Activated naive CD4-positive, alpha-beta T cell treated with anti-CD3 and anti-CD28 coated beads for 36 hours (primary cell): ENCODE results near the gene ECE1. TPM values are rescaled to one million over a fixed set of nuclear protein-coding genes. Genes with fewer than 3 reads are reported as not detected.
"Not testable (repeated sequence)": the region's sequence is repeated elsewhere in the genome, so short reads cannot be mapped to it uniquely, and the experiment has no call there.

Source experiments
- CTCF ChIA-PET: fragments of 350-600 bp; sonication (Branson Sonifier 250); formaldehyde crosslinking; loops from one replicate; lab custom pipeline; 2021; ENCODE audit warnings: antibody characterized with exemption; lab: Charles Lee
- DNase-seq: peaks from one replicate; pipeline ENCODE4 v3.0.0-alpha.2; 2020
- H3K27ac Mint-ChIP-seq: one replicate; pipeline ENCODE4 v1.8.0; 2021; ENCODE audit warnings: mild to moderate bottlenecking, mixed read lengths
- H3K27me3 Mint-ChIP-seq: one replicate; pipeline ENCODE4 v1.8.0; 2021; ENCODE audit warnings: low read depth, mixed read lengths
- H3K36me3 Mint-ChIP-seq: one replicate; pipeline ENCODE4 v1.8.0; 2021; ENCODE audit warnings: low read depth, mixed read lengths
- H3K4me1 Mint-ChIP-seq: one replicate; pipeline ENCODE4 v1.8.0; 2021; ENCODE audit warnings: low read depth, mixed read lengths
- H3K4me3 Mint-ChIP-seq: one replicate; pipeline ENCODE4 v1.8.0; 2021; ENCODE audit warnings: mild to moderate bottlenecking, moderate library complexity, mixed read lengths
- H3K9me3 Mint-ChIP-seq: one replicate; pipeline ENCODE4 v1.8.0; 2021; ENCODE audit warnings: mixed read lengths
- intact Hi-C: fragments of 100-400 bp; cut with micrococcal nuclease; formaldehyde crosslinking; loops from one replicate; pipeline ENCODE4 v1.15.1; 2023
- total RNA-seq, 2 experiments: library from RNA; stranded (reverse); gene quantifications; one replicate each; pipeline ENCODE4 v1.2.3, GENCODE V29; 2021

ECE1 gene
- total RNA-seq, 2 experiments from 2014 or later, result 160 to 166 TPM

- Mint-ChIP-seq H3K27me3 (no peaks in the 10 kb centered on the region), H3K9me3 (no peaks in the 10 kb centered on the region), H3K36me3 (peaks cover 41% of the 10 kb centered on the region), H3K4me3 (no peak overlapping the region), H3K27ac (no peak overlapping the region), H3K4me1 (peaks cover 61% of the 10 kb centered on the region)
- CTCF ChIA-PET, result interaction anchor here (5.8 kb wide), 1 partner anchor 13 kb away, joined by 48 read pairs; no protein-coding TSS in a partner anchor
- DNase-seq, result no peak
- intact Hi-C loops, result no loop called here
These were observed 6.7 kb downstream of the ECE1 start for GRCh38 chr1:21283524-21283923.

GRCh38 chr1:21282020-21282419, 8.2 kb downstream of the ECE1 start:
- H3K27ac Mint-ChIP-seq, H3K9me3 Mint-ChIP-seq, intact Hi-C loops, H3K4me3 Mint-ChIP-seq, H3K27me3 Mint-ChIP-seq, DNase-seq: not testable (repeated sequence)
- CTCF ChIA-PET, result interaction anchor here (0.6 to 5.8 kb wide), 2 partner anchors 11 to 51 kb away, joined by 4 to 48 read pairs; no protein-coding TSS in a partner anchor
- Mint-ChIP-seq H3K4me1 (peaks cover 55% of the 10 kb centered on the region), H3K36me3 (peaks cover 42% of the 10 kb centered on the region)

GRCh38 chr1:21280482-21280881, 9.8 kb downstream of the ECE1 start:
- no peaks in the 10 kb centered on the region for H3K9me3 Mint-ChIP-seq
- no peak for DNase-seq
- no peak overlapping the region for H3K4me3 Mint-ChIP-seq
- peak overlapping the region; percentile 64 for H3K27ac Mint-ChIP-seq
- no peaks in the 10 kb centered on the region for H3K27me3 Mint-ChIP-seq
- H3K4me1 Mint-ChIP-seq, result peaks cover 55% of the 10 kb centered on the region
- CTCF ChIA-PET, result interaction anchor here (1.3 to 5.8 kb wide), 4 partner anchors 10 to 63 kb away, joined by 5 to 48 read pairs (median 7); partner anchors contain the start of gene ECE1
- H3K36me3 Mint-ChIP-seq, result peaks cover 44% of the 10 kb centered on the region
- intact Hi-C loops, result no loop called here

- Mint-ChIP-seq H3K36me3 (peaks cover 41% of the 10 kb centered on the region), H3K27ac (peak overlapping the region; percentile 64), H3K9me3 (no peaks in the 10 kb centered on the region), H3K4me1 (peaks cover 53% of the 10 kb centered on the region), H3K4me3 (peak overlapping the region; percentile 3), H3K27me3 (no peaks in the 10 kb centered on the region)
- no peak for DNase-seq
- CTCF ChIA-PET, result interaction anchor here (0.6 to 5.8 kb wide), 7 partner anchors 9 to 88 kb away, joined by 3 to 48 read pairs (median 5); partner anchors contain the start of gene ECE1
- intact Hi-C loops, result no loop called here
These were observed 10.2 kb downstream of the ECE1 start for GRCh38 chr1:21280011-21280471.

- CTCF ChIA-PET, result interaction anchor here (0.6 to 5.8 kb wide), 8 partner anchors 8 to 88 kb away, joined by 3 to 48 read pairs (median 4); partner anchors contain the start of gene ECE1
- peak overlapping the region; percentile 64 for H3K27ac Mint-ChIP-seq
- peaks cover 54% of the 10 kb centered on the region for H3K4me1 Mint-ChIP-seq
- intact Hi-C loops, result no loop called here
- H3K27me3 Mint-ChIP-seq, result no peaks in the 10 kb centered on the region
- H3K9me3 Mint-ChIP-seq, result no peaks in the 10 kb centered on the region
- no peak overlapping the region for H3K4me3 Mint-ChIP-seq
- H3K36me3 Mint-ChIP-seq, result peaks cover 41% of the 10 kb centered on the region
- DNase-seq, result no peak
These were observed 11.1 kb downstream of the ECE1 start for GRCh38 chr1:21278860-21279845.

- no peak for DNase-seq
- Mint-ChIP-seq H3K36me3 (peaks cover 39% of the 10 kb centered on the region), H3K27ac (peak overlapping the region; percentile 18), H3K27me3 (no peaks in the 10 kb centered on the region), H3K4me3 (no peak overlapping the region), H3K9me3 (no peaks in the 10 kb centered on the region), H3K4me1 (peaks cover 47% of the 10 kb centered on the region)
- intact Hi-C loops, result no loop called here
- CTCF ChIA-PET, result interaction anchor here (0.6 to 5.8 kb wide), 2 partner anchors 8 to 55 kb away, joined by 3 to 48 read pairs; no protein-coding TSS in a partner anchor
These were observed 11.9 kb downstream of the ECE1 start for GRCh38 chr1:21278208-21278859.

DNA sequence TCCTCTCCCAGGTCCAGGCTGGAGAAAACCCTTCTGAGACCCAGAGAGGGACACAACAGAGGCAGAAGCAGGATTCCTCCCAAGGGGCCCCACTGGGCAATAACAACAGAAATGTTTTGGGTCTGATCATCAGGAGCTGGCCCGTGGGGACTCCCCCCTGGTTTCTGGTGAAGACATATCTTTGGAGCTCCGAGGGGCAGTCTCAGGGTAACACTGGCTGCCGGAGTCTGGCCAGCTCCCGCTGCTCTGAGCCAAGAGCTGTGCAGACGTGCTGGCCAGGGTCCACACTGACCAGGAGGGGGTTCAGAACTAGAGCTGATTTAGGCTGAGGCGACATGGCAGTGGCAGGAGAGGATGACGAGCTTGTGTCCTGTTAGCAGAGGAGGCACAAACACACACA, 13.1 kb downstream of the ECE1 start:
- no peak for DNase-seq
- Mint-ChIP-seq H3K27ac (no peak overlapping the region), H3K4me3 (no peak overlapping the region), H3K4me1 (peaks cover 41% of the 10 kb centered on the region), H3K9me3 (no peaks in the 10 kb centered on the region), H3K36me3 (peaks cover 44% of the 10 kb centered on the region), H3K27me3 (no peaks in the 10 kb centered on the region)
- CTCF ChIA-PET, result no interaction called here
- intact Hi-C loops, result no loop called here

DNA sequence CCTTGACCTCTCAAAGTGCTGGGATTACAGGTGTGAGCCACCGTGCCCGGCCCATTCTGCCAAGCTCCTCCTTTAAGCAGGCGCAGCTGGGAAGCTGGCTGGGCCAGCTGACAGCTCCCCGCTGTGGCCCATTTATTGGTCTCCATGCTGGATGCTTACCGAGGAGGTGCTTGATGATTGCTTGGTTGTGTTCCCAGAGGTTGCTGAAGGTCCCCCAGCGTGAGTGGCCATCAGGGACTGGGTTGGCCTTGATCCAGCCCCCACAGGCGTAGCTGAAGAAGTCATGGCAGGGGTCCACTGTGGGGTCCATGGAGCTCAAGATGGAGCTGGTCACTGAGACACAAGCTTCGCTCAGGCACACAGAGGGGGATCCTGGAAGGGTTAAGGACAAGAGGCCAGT, 17.7 kb downstream of the ECE1 start:
- H3K9me3 Mint-ChIP-seq, result no peaks in the 10 kb centered on the region
- no peak for DNase-seq
- intact Hi-C loops, result loop anchor here (5.0 kb wide), 1 partner anchor 55 kb away; no protein-coding TSS in a partner anchor
- no peak overlapping the region for H3K27ac Mint-ChIP-seq
- no peak overlapping the region for H3K4me3 Mint-ChIP-seq
- H3K4me1 Mint-ChIP-seq, result peaks cover 25% of the 10 kb centered on the region
- peaks cover 63% of the 10 kb centered on the region for H3K36me3 Mint-ChIP-seq
- CTCF ChIA-PET, result interaction anchor here (0.9 to 7.3 kb wide), 9 partner anchors 9 to 96 kb away, joined by 3 to 144 read pairs (median 31); no protein-coding TSS in a partner anchor
- no peaks in the 10 kb centered on the region for H3K27me3 Mint-ChIP-seq

DNA sequence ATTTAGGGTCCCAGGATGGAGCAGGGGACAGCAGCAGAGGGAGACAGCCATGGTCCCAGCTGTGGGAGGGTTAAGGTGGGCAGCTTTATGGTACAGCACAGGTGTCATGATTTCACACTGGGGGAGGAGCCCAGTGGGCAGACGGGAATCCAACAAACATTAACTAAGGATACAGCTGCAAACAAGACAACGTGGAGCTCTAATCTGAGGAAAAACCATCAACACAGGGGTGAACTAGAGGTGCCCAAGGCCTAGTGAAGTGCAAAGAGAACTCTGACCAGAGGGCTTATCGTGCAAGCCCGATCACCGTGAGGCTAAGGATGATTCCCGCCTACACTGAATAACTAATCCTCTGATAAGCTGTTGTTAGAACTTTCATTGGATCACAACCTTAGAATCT, 18.7 kb downstream of the ECE1 start:
- H3K4me1 Mint-ChIP-seq, result peaks cover 25% of the 10 kb centered on the region
- H3K36me3 Mint-ChIP-seq, result peaks cover 66% of the 10 kb centered on the region
- H3K27me3 Mint-ChIP-seq, result no peaks in the 10 kb centered on the region
- DNase-seq, result no peak
- no peak overlapping the region for H3K4me3 Mint-ChIP-seq
- intact Hi-C loops, result loop anchor here (5.0 kb wide), 1 partner anchor 54 kb away; no protein-coding TSS in a partner anchor
- no peaks in the 10 kb centered on the region for H3K9me3 Mint-ChIP-seq
- CTCF ChIA-PET, result interaction anchor here (1.0 to 7.3 kb wide), 11 partner anchors 10 to 97 kb away, joined by 3 to 144 read pairs (median 30); no protein-coding TSS in a partner anchor
- H3K27ac Mint-ChIP-seq, result peak overlapping the region; percentile 54

DNA sequence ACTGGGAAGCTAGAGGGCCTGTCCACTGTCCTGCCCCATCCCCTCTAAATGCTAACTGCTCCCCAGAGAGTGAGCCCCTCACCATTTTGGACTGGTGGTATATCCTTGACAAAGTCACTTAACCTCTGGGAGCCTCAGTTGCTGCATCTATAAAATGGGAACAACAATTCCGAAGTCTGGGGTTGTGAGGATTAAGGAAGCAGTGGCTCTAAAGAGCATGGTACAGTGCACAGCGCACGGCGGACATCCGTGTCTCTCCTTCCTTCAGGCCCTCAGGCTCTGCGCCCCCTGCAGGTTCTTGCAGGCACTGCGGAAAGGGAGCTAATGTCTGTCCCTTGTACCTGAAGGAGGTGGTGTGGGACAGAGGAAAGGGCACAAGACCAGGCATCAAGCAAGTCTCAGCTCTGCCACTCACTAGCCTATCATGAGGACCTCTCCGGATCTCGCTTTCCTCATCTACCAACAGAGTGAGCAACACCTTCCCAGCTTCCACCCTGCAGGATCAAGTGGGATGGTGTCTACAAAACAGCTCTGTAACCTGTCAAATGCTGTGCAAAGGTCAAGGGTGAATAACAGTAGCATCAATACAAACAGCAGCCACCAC, 20.1 kb downstream of the ECE1 start:
- peak; percentile 92 for DNase-seq
- Mint-ChIP-seq H3K9me3 (no peaks in the 10 kb centered on the region), H3K4me3 (no peak overlapping the region), H3K27me3 (no peaks in the 10 kb centered on the region), H3K36me3 (peaks cover 64% of the 10 kb centered on the region), H3K27ac (peak overlapping the region; percentile 52), H3K4me1 (peaks cover 21% of the 10 kb centered on the region)
- intact Hi-C loops, result loop anchor here (5.0 kb wide), 1 partner anchor 53 kb away; no protein-coding TSS in a partner anchor
- CTCF ChIA-PET, result interaction anchor here (0.6 to 7.3 kb wide), 38 partner anchors 11 to 588 kb away, joined by 3 to 144 read pairs (median 4); partner anchors contain the start of gene ECE1

GRCh38 chr1:21269461-21270085, 20.7 kb downstream of the ECE1 start:
- Mint-ChIP-seq H3K27ac (no peak overlapping the region), H3K27me3 (no peaks in the 10 kb centered on the region), H3K36me3 (peaks cover 63% of the 10 kb centered on the region), H3K9me3 (no peaks in the 10 kb centered on the region), H3K4me1 (peaks cover 19% of the 10 kb centered on the region), H3K4me3 (no peak overlapping the region)
- intact Hi-C loops, result loop anchor here (5.0 kb wide), 1 partner anchor 52 kb away; no protein-coding TSS in a partner anchor
- DNase-seq, result no peak
- CTCF ChIA-PET, result interaction anchor here (0.8 to 7.3 kb wide), 25 partner anchors 12 to 326 kb away, joined by 3 to 144 read pairs (median 6); partner anchors contain the start of gene ECE1
